IPS-NIHi7 (cell line): ENCODE data around the gene CD52.
"Not testable (repeated sequence)": the region's sequence is repeated elsewhere in the genome, so short reads cannot be mapped to it uniquely, and the experiment has no call there.

Experiments used
- DNase-seq: peaks from one replicate; pipeline ENCODE4 v3.0.0; 2012; ENCODE audit warnings: mixed read lengths; ENCODE audit errors: extremely low spot score

Gene CD52

GRCh38 chr1:26302733-26303405 is 14.9 kb upstream of the CD52 start:
- DNase-seq, result no peak

GRCh38 chr1:26305667-26306289 is 12.0 kb upstream of the CD52 start:
- no peak for DNase-seq

GRCh38 chr1:26306290-26307229 is 11.2 kb upstream of the CD52 start, which contains the start of gene UBXN11:
UBXN11 (minus strand) TSS chr1:26306636; CDS start chr1:26302883, 3,753 bp downstream.
- peak; percentile 100 for DNase-seq

GRCh38 chr1:26307363-26307781 is 10.4 kb upstream of the CD52 start:
- DNase-seq, result no peak

- DNase-seq, result not testable (repeated sequence)
Observed at GRCh38 chr1:26307966-26308899, 9.5 kb upstream of the CD52 start.

- no peak for DNase-seq
Observed at GRCh38 chr1:26314501-26314900, 3.3 kb upstream of the CD52 start.

GRCh38 chr1:26315874-26316850 is 1.6 kb upstream of the CD52 start:
- no peak for DNase-seq

- no peak for DNase-seq
Observed at GRCh38 chr1:26317146-26317545, 612 bp upstream of the CD52 start.

- no peak for DNase-seq
Observed at GRCh38 chr1:26318338-26319064, 743 bp downstream of the CD52 start.

- no peak for DNase-seq
Observed at GRCh38 chr1:26320896-26321295, 3.1 kb downstream of the CD52 start.

- peak; percentile 89 for DNase-seq
Observed at GRCh38 chr1:26321315-26322041, 3.7 kb downstream of the CD52 start.

GRCh38 chr1:26322042-26322331 is 4.2 kb downstream of the CD52 start:
- no peak for DNase-seq

GRCh38 chr1:26323382-26323781 is 5.6 kb downstream of the CD52 start:
- no peak for DNase-seq

- no peak for DNase-seq
Observed at GRCh38 chr1:26324550-26324949, 6.8 kb downstream of the CD52 start.

- no peak for DNase-seq
Observed at GRCh38 chr1:26327956-26328362, 10.2 kb downstream of the CD52 start.

- no peak for DNase-seq
Observed at GRCh38 chr1:26328597-26328996, 10.8 kb downstream of the CD52 start.

- not testable (repeated sequence) for DNase-seq
Observed at GRCh38 chr1:26329380-26329779, 11.6 kb downstream of the CD52 start.

- no peak for DNase-seq
Observed at GRCh38 chr1:26330276-26330675, 12.5 kb downstream of the CD52 start.

- not testable (repeated sequence) for DNase-seq
Observed at GRCh38 chr1:26333312-26333711, 15.6 kb downstream of the CD52 start.
